GM12878 (cell line): ENCODE data around the gene EME2. TPM values are rescaled to one million over a fixed set of nuclear protein-coding genes. Genes with fewer than 3 reads are reported as not detected.

ENCODE experiments used
- ATAC-seq: fragments of 200-7000 bp; cut with Tn5 transposase; 3 replicates; pipeline ENCODE4 v1.9.1; 2020; ENCODE audit warnings: mild to moderate bottlenecking, moderate library complexity
- BruUV-seq: library from RNA; stranded (reverse); fragments of 400-500 nt; replicated peaks from 2 replicates; lab custom pipeline; 2021; lab: Mats Ljungman, UMichigan
- CTCF ChIA-PET: fragments of 300-600 bp; sonication (Branson Sonifier 250); formaldehyde crosslinking; extraction: SDS; loops from one replicate; lab custom pipeline; 2021; ENCODE audit warnings: inconsistent platforms; lab: Yijun Ruan, JAX
- POLR2A ChIA-PET: fragments of 350-600 bp; formaldehyde crosslinking; extraction: SDS; loops from one replicate; lab custom pipeline; 2021; ENCODE audit warnings: inconsistent platforms; lab: Charles Lee
- RAD21 ChIA-PET: fragments of 300-600 bp; sonication (Branson Sonifier 250); formaldehyde crosslinking; loops from one replicate; lab custom pipeline; 2023; ENCODE audit warnings: antibody characterized with exemption; ENCODE audit not compliant: unreplicated experiment; lab: Charles Lee
- SMC1A ChIA-PET: fragments of 300-600 bp; sonication (Branson Sonifier 250); formaldehyde crosslinking; loops from one replicate; lab custom pipeline; 2023; ENCODE audit not compliant: unreplicated experiment, uncharacterized antibody; lab: Charles Lee
- DNase-seq: peaks from one replicate; pipeline ENCODE4 v3.0.0-alpha.2; 2011; ENCODE audit warnings: low read depth, low spot score
- FAIRE-seq: peaks from 3 replicates; lab custom pipeline; 2011; peaks lifted over from hg19 to GRCh38; lab: Jason Lieb, UNC
- H2AFZ ChIP-seq: 2 replicates; pipeline ENCODE4 v1.6.0; 2011; ENCODE audit warnings: low read depth, low read length, control low read depth; ENCODE audit not compliant: control insufficient read depth
- H3K27ac ChIP-seq: 2 replicates; pipeline ENCODE4 v1.5.1; 2011; ENCODE audit warnings: control low read depth; ENCODE audit not compliant: control insufficient read depth, insufficient read depth
- H3K27me3 ChIP-seq, 2 experiments: replicated peaks in 1 of 2; 2 replicates each; pipeline versions ENCODE4 v1.6.0 to v1.6.1; 2011; ENCODE audit warnings: low read length in 1 of 2; ENCODE audit not compliant: control insufficient read depth in 2 of 2, insufficient read depth in 2 of 2
- H3K36me3 ChIP-seq, 2 experiments: 2 replicates each; pipeline ENCODE4 v1.5.1; 2011; ENCODE audit warnings: low read length in 1 of 2; ENCODE audit not compliant: control insufficient read depth in 2 of 2, insufficient read depth in 2 of 2
- H3K4me1 ChIP-seq: 2 replicates; pipeline ENCODE4 v1.6.1; 2011; ENCODE audit warnings: mild to moderate bottlenecking, low read length, moderate library complexity, mixed read lengths; ENCODE audit not compliant: control insufficient read depth, insufficient read depth
- H3K4me2 ChIP-seq: 2 replicates; pipeline ENCODE4 v1.6.0; 2011; ENCODE audit warnings: control low read depth; ENCODE audit not compliant: control insufficient read depth, insufficient read depth
- H3K4me3 ChIP-seq: fragments of 200-600 bp; sonication (generic); 2 replicates; pipeline ENCODE4 v1.5.1; 2016
- H3K79me2 ChIP-seq: 2 replicates; pipeline ENCODE4 v1.6.0; 2011; ENCODE audit warnings: low read length; ENCODE audit not compliant: control insufficient read depth, insufficient read depth
- H3K9ac ChIP-seq: 2 replicates; pipeline ENCODE4 v1.8.0; 2011; ENCODE audit warnings: low read length, control low read depth, mixed read lengths; ENCODE audit not compliant: control insufficient read depth, insufficient read depth
- H3K9me3 ChIP-seq: replicated peaks from 3 replicates; pipeline ENCODE4 v1.5.1; 2011; ENCODE audit warnings: mild to moderate bottlenecking, low read length; ENCODE audit not compliant: control insufficient read depth, insufficient read depth
- H4K20me1 ChIP-seq: 2 replicates; pipeline ENCODE4 v1.6.0; 2011; ENCODE audit not compliant: control insufficient read depth, insufficient read depth
- BCL11A ChIP-seq: IDR thresholded peaks from 2 replicates; pipeline ENCODE4 v1.6.1; 2011; ENCODE audit warnings: low read depth, low read length
- BHLHE40 ChIP-seq, 2 experiments: fragments of 450-650 bp in 1 of 2; IDR thresholded peaks; 2 replicates each; pipeline ENCODE4 v1.6.1; 2011 to 2017; ENCODE audit warnings: low read depth in 2 of 2, borderline replicate concordance in 1 of 2, improper control_type of control experiment in 1 of 2, low read length in 1 of 2, mild to moderate bottlenecking in 1 of 2
- EP300 ChIP-seq, 2 experiments: fragments of 150-350 bp in 1 of 2; IDR thresholded peaks; 2 replicates each; pipeline ENCODE4 v1.6.1; 2011 to 2012; ENCODE audit warnings: low read depth in 2 of 2, low read length in 2 of 2, borderline replicate concordance in 1 of 2, improper control_type of control experiment in 1 of 2, inconsistent platforms in 1 of 2; ENCODE audit not compliant: control insufficient read depth in 1 of 2
- JUNB ChIP-seq: IDR thresholded peaks from 2 replicates; pipeline ENCODE4 v1.6.1; 2016; ENCODE audit warnings: antibody characterized with exemption, mild to moderate bottlenecking
- JUND ChIP-seq: IDR thresholded peaks from 2 replicates; pipeline ENCODE4 v1.6.1; 2012; ENCODE audit warnings: low read depth, mild to moderate bottlenecking, low read length, improper control_type of control experiment, moderate library complexity
- MEF2A ChIP-seq: IDR thresholded peaks from 2 replicates; pipeline ENCODE4 v1.6.1; 2011; ENCODE audit warnings: low read depth, mild to moderate bottlenecking, low read length, moderate library complexity; ENCODE audit not compliant: insufficient read depth
- MTA3 ChIP-seq: IDR thresholded peaks from 2 replicates; pipeline ENCODE4 v1.6.1; 2012; ENCODE audit warnings: low read length, inconsistent platforms, borderline replicate concordance
- MYB ChIP-seq: fragments of 150-350 bp; IDR thresholded peaks from 2 replicates; pipeline ENCODE4 v1.6.1; 2014; ENCODE audit warnings: mild to moderate bottlenecking, low read depth, low read length, borderline replicate concordance
- SMC3 ChIP-seq: IDR thresholded peaks from 2 replicates; pipeline ENCODE4 v1.6.1; 2011; ENCODE audit warnings: low read length, improper control_type of control experiment, borderline replicate concordance
- STAT3 ChIP-seq: IDR thresholded peaks from 2 replicates; pipeline ENCODE4 v1.6.1; 2011; ENCODE audit warnings: low read depth, low read length, improper control_type of control experiment
- TCF7 ChIP-seq: IDR thresholded peaks from 2 replicates; pipeline ENCODE4 v1.6.1; 2014; ENCODE audit warnings: antibody characterized with exemption, borderline replicate concordance
- ZNF274 ChIP-seq: IDR thresholded peaks from one replicate; pipeline ENCODE4 v1.8.0; 2011; ENCODE audit not compliant: insufficient read length, insufficient read depth
- WGBS: methylation state at CpG from one replicate; pipeline ENCODE4 v1.1.6; 2016; ENCODE audit warnings: low lambda C conversion rate; ENCODE audit not compliant: insufficient replicate concordance, insufficient coverage; ENCODE audit errors: missing lambda C conversion rate; 5-methylcytosine and 5-hydroxymethylcytosine counted together
- in situ Hi-C: fragments of 300-500 bp; cut with MboI; formaldehyde crosslinking; loops from 9 replicates; pipeline ENCODE4 v1.14.3; 2018; ENCODE audit warnings: mixed read lengths
- intact Hi-C: fragments of 100-400 bp; cut with micrococcal nuclease; formaldehyde crosslinking; loops from one replicate; pipeline ENCODE4 v1.14.2; 2022; ENCODE audit not compliant: unreplicated experiment
- polyA plus RNA-seq, 11 experiments: library from polyadenylated mRNA; depleted of rRNA in 4 of 11; unstranded in 6 of 11; stranded (reverse) in 5 of 11; fragments of >200 nt; fragmentation: Nextera tagmentation in 4 of 11; fragmentation: Illumina TruSeq in 1 of 11; extraction: Ambion mirVana in 4 of 11; extraction: Trizol in 1 of 11; gene quantifications; 1 replicate in 1 of 11; 2 replicates in 10 of 11; pipeline versions ENCODE4 v1.2.1 to v1.2.3, GENCODE V29; 2011 to 2016; ENCODE audit warnings: inconsistent platforms in 2 of 11, missing spikeins in 2 of 11, low read depth in 1 of 11
- total RNA-seq, 4 experiments: library from RNA; depleted of rRNA in 3 of 4; stranded (reverse); fragments of >200 nt in 3 of 4; fragmentation: Illumina TruSeq in 1 of 4; extraction: Trizol in 1 of 4; gene quantifications; 2 replicates each; pipeline versions ENCODE4 v1.2.1 to v1.2.3, GENCODE V29; 2013 to 2021
- TF ChIP-seq, protein P1 (sequence below): fragments of 450-650 bp; formaldehyde crosslinking; IDR thresholded peaks from 2 replicates; pipeline ENCODE4 v1.5.0; 2022; ENCODE audit warnings: mild to moderate bottlenecking, missing genetic modification characterization
- TF ChIP-seq, protein P2 (sequence below): fragments of 150-350 bp; IDR thresholded peaks from 2 replicates; pipeline ENCODE4 v1.6.1; 2014; ENCODE audit warnings: mild to moderate bottlenecking, low read depth, low read length
- TF ChIP-seq, protein P3 (sequence below): fragments of 450-650 bp; formaldehyde crosslinking; IDR thresholded peaks from 2 replicates; pipeline ENCODE4 v1.4.0; 2022; ENCODE audit warnings: mild to moderate bottlenecking, moderate library complexity

Gene EME2
- total and polyA plus RNA-seq, 10 of the 15 experiments (the other 5 are each of a cell fraction or from before 2014, with no cell fraction given), result 0.29 to 16.9 (median 4.1) TPM

DNA sequence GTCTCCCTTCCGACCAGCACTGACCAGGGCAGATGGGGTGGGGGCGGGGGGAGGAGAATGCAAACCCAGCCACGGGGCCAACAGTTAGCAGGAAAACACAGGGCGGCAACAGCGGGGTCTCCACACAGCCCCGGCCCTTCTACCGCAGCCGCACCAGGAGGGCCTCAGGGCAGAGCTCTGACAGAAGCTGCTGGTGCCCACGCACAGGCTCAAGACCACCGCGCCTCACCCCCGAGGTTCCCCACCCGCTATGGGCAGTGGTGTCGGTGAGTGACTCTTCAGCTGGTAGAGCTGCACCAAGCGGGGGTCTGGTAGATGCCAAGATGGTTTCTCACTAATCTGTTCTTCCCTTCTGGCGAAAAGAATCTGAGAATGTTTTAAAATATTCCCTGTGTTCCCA lies 37.9 kb downstream of the EME2 start:
- 87% methylated on average over 15 of the region's 16 CpGs for WGBS
- DNase-seq, result no peak
- ChIA-PET RAD21 (no interaction called here), CTCF (interaction anchor here (0.7 kb wide), 1 partner anchor 119 kb away, joined by 3 read pairs; no protein-coding TSS in a partner anchor), POLR2A (no interaction called here), SMC1A (no interaction called here)
- Histone ChIP-seq H3K9ac (no peak overlapping the region), H3K27ac (no peak overlapping the region), H3K4me1 (no peaks in the 10 kb centered on the region), H3K27me3 (no peaks in the 10 kb centered on the region), H2AFZ (no peak overlapping the region), H3K4me3 (no peak overlapping the region), H3K36me3 (peaks cover 0 to 1% of the 10 kb centered on the region in 2 experiments; a peak in 3 of 4 replicates), H3K4me2 (no peak overlapping the region), H4K20me1 (no peaks in the 10 kb centered on the region), H3K9me3 (no peaks in the 10 kb centered on the region; the same call in 2 of the 3 replicates), H3K79me2 (no peaks in the 10 kb centered on the region)
- ATAC-seq, result no peak
- intact Hi-C loops (no loop called here), in situ Hi-C loops (no loop called here)
- no peak for FAIRE-seq
- no TSS peak for BruUV-seq
- TF ChIP-seq JUND (no peak), STAT3 (no peak), TCF7 (no peak), MYB (no peak), EP300 (IDR thresholded peaks at IDR 0.05; ENCODE audit: borderline replicate concordance in 1 of 2, control insufficient read depth in 1 of 2, low read depth in 2 of 2, low read length in 2 of 2) (no peak), MTA3 (no peak), BCL11A (no peak), JUNB (no peak), MEF2A (no peak), ZNF274 (no peak), BHLHE40 (IDR thresholded peaks at IDR 0.05; ENCODE audit: borderline replicate concordance in 1 of 2, low read depth in 2 of 2, low read length in 1 of 2) (no peak), SMC3 (no peak)
- TF ChIP-seq, protein P1, sequence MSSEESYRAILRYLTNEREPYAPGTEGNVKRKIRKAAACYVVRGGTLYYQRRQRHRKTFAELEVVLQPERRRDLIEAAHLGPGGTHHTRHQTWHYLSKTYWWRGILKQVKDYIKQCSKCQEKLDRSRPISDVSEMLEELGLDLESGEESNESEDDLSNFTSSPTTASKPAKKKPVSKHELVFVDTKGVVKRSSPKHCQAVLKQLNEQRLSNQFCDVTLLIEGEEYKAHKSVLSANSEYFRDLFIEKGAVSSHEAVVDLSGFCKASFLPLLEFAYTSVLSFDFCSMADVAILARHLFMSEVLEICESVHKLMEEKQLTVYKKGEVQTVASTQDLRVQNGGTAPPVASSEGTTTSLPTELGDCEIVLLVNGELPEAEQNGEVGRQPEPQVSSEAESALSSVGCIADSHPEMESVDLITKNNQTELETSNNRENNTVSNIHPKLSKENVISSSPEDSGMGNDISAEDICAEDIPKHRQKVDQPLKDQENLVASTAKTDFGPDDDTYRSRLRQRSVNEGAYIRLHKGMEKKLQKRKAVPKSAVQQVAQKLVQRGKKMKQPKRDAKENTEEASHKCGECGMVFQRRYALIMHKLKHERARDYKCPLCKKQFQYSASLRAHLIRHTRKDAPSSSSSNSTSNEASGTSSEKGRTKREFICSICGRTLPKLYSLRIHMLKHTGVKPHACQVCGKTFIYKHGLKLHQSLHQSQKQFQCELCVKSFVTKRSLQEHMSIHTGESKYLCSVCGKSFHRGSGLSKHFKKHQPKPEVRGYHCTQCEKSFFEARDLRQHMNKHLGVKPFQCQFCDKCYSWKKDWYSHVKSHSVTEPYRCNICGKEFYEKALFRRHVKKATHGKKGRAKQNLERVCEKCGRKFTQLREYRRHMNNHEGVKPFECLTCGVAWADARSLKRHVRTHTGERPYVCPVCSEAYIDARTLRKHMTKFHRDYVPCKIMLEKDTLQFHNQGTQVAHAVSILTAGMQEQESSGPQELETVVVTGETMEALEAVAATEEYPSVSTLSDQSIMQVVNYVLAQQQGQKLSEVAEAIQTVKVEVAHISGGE, result no peak
- TF ChIP-seq, protein P2, sequence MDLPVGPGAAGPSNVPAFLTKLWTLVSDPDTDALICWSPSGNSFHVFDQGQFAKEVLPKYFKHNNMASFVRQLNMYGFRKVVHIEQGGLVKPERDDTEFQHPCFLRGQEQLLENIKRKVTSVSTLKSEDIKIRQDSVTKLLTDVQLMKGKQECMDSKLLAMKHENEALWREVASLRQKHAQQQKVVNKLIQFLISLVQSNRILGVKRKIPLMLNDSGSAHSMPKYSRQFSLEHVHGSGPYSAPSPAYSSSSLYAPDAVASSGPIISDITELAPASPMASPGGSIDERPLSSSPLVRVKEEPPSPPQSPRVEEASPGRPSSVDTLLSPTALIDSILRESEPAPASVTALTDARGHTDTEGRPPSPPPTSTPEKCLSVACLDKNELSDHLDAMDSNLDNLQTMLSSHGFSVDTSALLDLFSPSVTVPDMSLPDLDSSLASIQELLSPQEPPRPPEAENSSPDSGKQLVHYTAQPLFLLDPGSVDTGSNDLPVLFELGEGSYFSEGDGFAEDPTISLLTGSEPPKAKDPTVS, result no peak
- TF ChIP-seq, protein P3, sequence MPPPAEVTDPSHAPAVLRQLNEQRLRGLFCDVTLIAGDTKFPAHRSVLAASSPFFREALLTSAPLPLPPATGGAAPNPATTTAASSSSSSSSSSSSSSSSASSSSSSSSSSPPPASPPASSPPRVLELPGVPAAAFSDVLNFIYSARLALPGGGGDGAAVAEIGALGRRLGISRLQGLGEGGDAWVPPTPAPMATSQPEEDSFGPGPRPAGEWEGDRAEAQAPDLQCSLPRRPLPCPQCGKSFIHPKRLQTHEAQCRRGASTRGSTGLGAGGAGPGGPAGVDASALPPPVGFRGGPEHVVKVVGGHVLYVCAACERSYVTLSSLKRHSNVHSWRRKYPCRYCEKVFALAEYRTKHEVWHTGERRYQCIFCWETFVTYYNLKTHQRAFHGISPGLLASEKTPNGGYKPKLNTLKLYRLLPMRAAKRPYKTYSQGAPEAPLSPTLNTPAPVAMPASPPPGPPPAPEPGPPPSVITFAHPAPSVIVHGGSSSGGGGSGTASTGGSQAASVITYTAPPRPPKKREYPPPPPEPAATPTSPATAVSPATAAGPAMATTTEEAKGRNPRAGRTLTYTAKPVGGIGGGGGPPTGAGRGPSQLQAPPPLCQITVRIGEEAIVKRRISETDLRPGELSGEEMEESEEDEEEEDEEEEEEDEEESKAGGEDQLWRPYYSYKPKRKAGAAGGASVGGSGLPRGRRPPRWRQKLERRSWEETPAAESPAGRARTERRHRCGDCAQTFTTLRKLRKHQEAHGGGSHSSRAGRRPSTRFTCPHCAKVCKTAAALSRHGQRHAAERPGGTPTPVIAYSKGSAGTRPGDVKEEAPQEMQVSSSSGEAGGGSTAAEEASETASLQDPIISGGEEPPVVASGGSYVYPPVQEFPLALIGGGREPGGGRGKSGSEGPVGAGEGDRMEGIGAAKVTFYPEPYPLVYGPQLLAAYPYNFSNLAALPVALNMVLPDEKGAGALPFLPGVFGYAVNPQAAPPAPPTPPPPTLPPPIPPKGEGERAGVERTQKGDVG (CRISPR knock-in tag), result no peak
